HCT116 (cell line): ENCODE data around the gene EPGN. TPM values are rescaled to one million over a fixed set of nuclear protein-coding genes. Genes with fewer than 3 reads are reported as not detected.

ENCODE experiments used
- ATAC-seq: fragments of 200-7000 bp; cut with Tn5 transposase; 2 replicates; pipeline ENCODE4 v1.9.1; 2020; ENCODE audit warnings: mild to moderate bottlenecking, moderate library complexity
- BruUV-seq: library from RNA; stranded (reverse); fragments of 400-500 nt; replicated peaks from 2 replicates; lab custom pipeline; 2021; lab: Mats Ljungman, UMichigan
- CTCF ChIA-PET: fragments of 300-600 bp; sonication (Branson Sonifier 250); formaldehyde crosslinking; loops from one replicate; lab custom pipeline; 2021; ENCODE audit warnings: antibody characterized with exemption; lab: Charles Lee
- POLR2A ChIA-PET: fragments of 300-600, 350-600 bp; sonication (Branson Sonifier 250); formaldehyde crosslinking; loops from one replicate; lab custom pipeline; 2021; ENCODE audit warnings: antibody characterized with exemption; lab: Charles Lee
- RAD21 ChIA-PET, 2 experiments: fragments of 300-600 bp; sonication (Branson Sonifier 250); formaldehyde crosslinking; loops; one replicate each; lab custom pipeline; 2023; ENCODE audit warnings: low total read pairs in 2 of 2; ENCODE audit not compliant: uncharacterized antibody in 2 of 2, unreplicated experiment in 2 of 2, low non-redundant PET in 1 of 2; lab: Charles Lee
- DNase-seq: peaks from one replicate; pipeline ENCODE4 v3.0.0-alpha.2; 2010; ENCODE audit warnings: low read depth, low spot score
- H2AFZ ChIP-seq: fragments of 200-600 bp; shearing (Covaris generic), sonication (generic); 2 replicates; pipeline ENCODE4 v1.6.1; 2017; ENCODE audit warnings: low read depth, mixed run types, mixed read lengths, antibody characterized with exemption, low read length; ENCODE audit not compliant: poor library complexity, severe bottlenecking
- H3K27ac ChIP-seq: 2 replicates; pipeline ENCODE4 v1.5.1; 2012; ENCODE audit warnings: low read depth, low read length
- H3K27me3 ChIP-seq: fragments of 200-600 bp; sonication (generic); 2 replicates; pipeline ENCODE4 v1.6.1; 2016; ENCODE audit warnings: mixed run types, low read length, mixed read lengths; ENCODE audit not compliant: insufficient read depth
- H3K36me3 ChIP-seq, 2 experiments: fragments of 200-500 bp in 1 of 2; fragments of 200-600 bp in 1 of 2; sonication (Bioruptor generic) in 1 of 2; sonication (generic) in 1 of 2; 2 replicates each; pipeline versions ENCODE4 v1.5.1 to v1.6.1; 2014 to 2016; ENCODE audit warnings: low read length in 2 of 2, inconsistent platforms in 1 of 2, mixed read lengths in 1 of 2, mixed run types in 1 of 2; ENCODE audit not compliant: insufficient read depth in 2 of 2, control insufficient read depth in 1 of 2
- H3K4me1 ChIP-seq, 2 experiments: fragments of 200-600 bp in 1 of 2; sonication (generic) in 1 of 2; 2 replicates each; pipeline versions ENCODE4 v1.5.1 to v1.6.1; 2012 to 2017; ENCODE audit warnings: low read length in 2 of 2, inconsistent platforms in 1 of 2, mild to moderate bottlenecking in 1 of 2, mixed read lengths in 1 of 2, mixed run types in 1 of 2, moderate library complexity in 1 of 2; ENCODE audit not compliant: insufficient read depth in 2 of 2, control insufficient read depth in 1 of 2
- H3K4me2 ChIP-seq: fragments of 200-600 bp; sonication (generic); 2 replicates; pipeline ENCODE4 v1.6.1; 2017; ENCODE audit warnings: mixed run types, low read length, mixed read lengths
- H3K4me3 ChIP-seq, 2 experiments: fragments of 200-600 bp in 1 of 2; sonication (generic) in 1 of 2; replicated peaks in 1 of 2; 2 replicates each; pipeline ENCODE4 v1.5.1; 2011 to 2016; ENCODE audit warnings: low read length in 2 of 2, control low read depth in 1 of 2, low read depth in 1 of 2, mild to moderate bottlenecking in 1 of 2, mixed read lengths in 1 of 2, mixed run types in 1 of 2
- H3K79me2 ChIP-seq: fragments of 200-600 bp; sonication (generic); 2 replicates; pipeline ENCODE4 v1.6.1; 2017; ENCODE audit warnings: mild to moderate bottlenecking, mixed run types, low read length, moderate library complexity, mixed read lengths; ENCODE audit not compliant: insufficient read depth
- H3K9ac ChIP-seq: fragments of 200-600 bp; sonication (generic); 2 replicates; pipeline ENCODE4 v1.6.1; 2016; ENCODE audit warnings: low read length, mixed read lengths
- H3K9me2 ChIP-seq: fragments of 200-600 bp; sonication (generic), shearing (Covaris generic); 2 replicates; pipeline ENCODE4 v1.6.1; 2017; ENCODE audit warnings: mixed run types, mild to moderate bottlenecking, moderate library complexity; ENCODE audit not compliant: insufficient read depth
- H3K9me3 ChIP-seq, 2 experiments: fragments of 200-500 bp in 1 of 2; fragments of 200-600 bp in 1 of 2; sonication (Bioruptor generic) in 1 of 2; sonication (generic) in 1 of 2; 2 replicates each; pipeline ENCODE4 v1.6.1; 2014 to 2017; ENCODE audit warnings: low read length in 2 of 2, mixed read lengths in 2 of 2, inconsistent platforms in 1 of 2, low read depth in 1 of 2, mild to moderate bottlenecking in 1 of 2, mixed run types in 1 of 2, moderate library complexity in 1 of 2; ENCODE audit not compliant: control insufficient read depth in 1 of 2, insufficient read depth in 1 of 2
- H4K20me1 ChIP-seq: fragments of 200-600 bp; sonication (generic), shearing (Covaris generic); 2 replicates; pipeline ENCODE4 v1.6.1; 2017; ENCODE audit warnings: mixed run types, mild to moderate bottlenecking, moderate library complexity; ENCODE audit not compliant: insufficient read depth
- CTCF ChIP-seq, 3 experiments: fragments of 200-600 bp in 1 of 3; sonication (generic) in 1 of 3; IDR thresholded peaks in 2 of 3; conservative IDR thresholded peaks in 1 of 3; 2 replicates each; pipeline ENCODE4 v1.5.1; 2012 to 2017; ENCODE audit warnings: low read depth in 2 of 3, low read length in 2 of 3, antibody characterized with exemption in 1 of 3, borderline replicate concordance in 1 of 3, control low read depth in 1 of 3, mild to moderate bottlenecking in 1 of 3, mixed read lengths in 1 of 3, mixed run types in 1 of 3, moderate library complexity in 1 of 3; ENCODE audit not compliant: insufficient read depth in 1 of 3
- MAX ChIP-seq: IDR thresholded peaks from 2 replicates; pipeline ENCODE4 v1.6.1; 2012
- RAD21 ChIP-seq: IDR thresholded peaks from 2 replicates; pipeline ENCODE4 v1.6.1; 2012; ENCODE audit warnings: low read depth, mild to moderate bottlenecking
- ZBTB33 ChIP-seq: IDR thresholded peaks from 2 replicates; pipeline ENCODE4 v1.6.1; 2011; ENCODE audit warnings: mild to moderate bottlenecking, low read length, moderate library complexity; ENCODE audit not compliant: insufficient replicate concordance; ENCODE audit errors: extremely low read depth
- intact Hi-C: fragments of 100-400 bp; cut with micrococcal nuclease; formaldehyde crosslinking; loops from 2 replicates; pipeline ENCODE4 v1.10.0; 2022
- total RNA-seq: library from RNA; stranded (reverse); gene quantifications from one replicate; pipeline ENCODE4 v1.2.1, GENCODE V29; 2021; ENCODE audit not compliant: unreplicated experiment

Gene EPGN
- total RNA-seq, 1 experiment from 2014 or later = 1.5 TPM

GRCh38 chr4:74311696-74312313 lies 3.5 kb downstream of the EPGN start:
- no peaks in the 10 kb centered on the region for H3K9me3 ChIP-seq
- intact Hi-C loops = loop anchor here (1.0 to 10.0 kb wide), 4 partner anchors 84 to 650 kb away; partner anchors contain the start of gene CXCL3
- TF ChIP-seq CTCF (IDR thresholded peaks at IDR 0.05 in 2 of 3, conservative IDR thresholded peaks at IDR 0.05 in 1 of 3; ENCODE audit: borderline replicate concordance in 1 of 3, insufficient read depth in 1 of 3, low read depth in 2 of 3, low read length in 2 of 3) = peak; percentile 57 to 76 (median 76)
- TF ChIP-seq RAD21 = peak; percentile 91
- TF ChIP-seq MAX = no peak
- no peak overlapping the region for H3K4me3 ChIP-seq
- CTCF ChIA-PET = interaction anchor here (0.6 to 2.0 kb wide), 5 partner anchors 10 to 466 kb away, joined by 3 to 17 read pairs (median 4); no protein-coding TSS in a partner anchor
- no peak overlapping the region for H2AFZ ChIP-seq
- RAD21 ChIA-PET = interaction anchor here in 1 of 2 experiments (0.5 to 1.5 kb wide), 3 partner anchors 17 to 123 kb away, joined by 3 to 5 read pairs (median 4); no protein-coding TSS in a partner anchor
- H3K9ac ChIP-seq = no peak overlapping the region
- H3K4me1 ChIP-seq = peaks cover 0 to 12% of the 10 kb centered on the region in 2 experiments; a peak in 2 of 4 replicates
- no TSS peak for BruUV-seq
- DNase-seq (peak; percentile 62), ATAC-seq (peak; percentile 74)
- H3K36me3 ChIP-seq = no peaks in the 10 kb centered on the region
- H3K9me2 ChIP-seq = no peaks in the 10 kb centered on the region
- H3K79me2 ChIP-seq = no peaks in the 10 kb centered on the region
- no peak overlapping the region for H3K27ac ChIP-seq
- H4K20me1 ChIP-seq = no peaks in the 10 kb centered on the region
- H3K4me2 ChIP-seq = no peak overlapping the region; the same call in 1 of the 2 replicates
- POLR2A ChIA-PET = no interaction called here
- H3K27me3 ChIP-seq = no peaks in the 10 kb centered on the region

GRCh38 chr4:74314329-74314728 lies 6.1 kb downstream of the EPGN start:
- Histone ChIP-seq H2AFZ (no peak overlapping the region), H4K20me1 (no peaks in the 10 kb centered on the region), H3K4me3 (no peak overlapping the region), H3K27me3 (no peaks in the 10 kb centered on the region), H3K36me3 (no peaks in the 10 kb centered on the region; a peak in 1 of 4 replicates), H3K9ac (no peak overlapping the region), H3K79me2 (no peaks in the 10 kb centered on the region), H3K4me1 (peaks cover 0 to 9% of the 10 kb centered on the region in 2 experiments; a peak in 2 of 4 replicates), H3K9me3 (no peaks in the 10 kb centered on the region), H3K9me2 (no peaks in the 10 kb centered on the region), H3K27ac (no peak overlapping the region), H3K4me2 (no peak overlapping the region)
- RAD21 ChIA-PET = no interaction called here
- ATAC-seq (no peak), DNase-seq (no peak)
- no peak for TF ChIP-seq ZBTB33
- POLR2A ChIA-PET = no interaction called here
- intact Hi-C loops = loop anchor here (5.0 to 10.0 kb wide), 2 partner anchors 280 to 652 kb away; partner anchors contain the start of gene CXCL3
- no TSS peak for BruUV-seq
- CTCF ChIA-PET = no interaction called here
